ENCODE results near the gene ZIC5.

- TF ChIP-seq ARID3A (IDR thresholded peaks at IDR 0.05; ENCODE audit: borderline replicate concordance, low read depth, low read length) (no peak), POLR2A (conservative IDR thresholded peaks at IDR 0.05) (no peak), ASH1L (IDR thresholded peaks at IDR 0.05; ENCODE audit: borderline replicate concordance, low read depth, partially characterized antibody) (no peak), FOXP4 (CRISPR knock-in tag; IDR thresholded peaks at IDR 0.05; ENCODE audit: borderline replicate concordance) (no peak)
- TF ChIP-seq, protein P1, sequence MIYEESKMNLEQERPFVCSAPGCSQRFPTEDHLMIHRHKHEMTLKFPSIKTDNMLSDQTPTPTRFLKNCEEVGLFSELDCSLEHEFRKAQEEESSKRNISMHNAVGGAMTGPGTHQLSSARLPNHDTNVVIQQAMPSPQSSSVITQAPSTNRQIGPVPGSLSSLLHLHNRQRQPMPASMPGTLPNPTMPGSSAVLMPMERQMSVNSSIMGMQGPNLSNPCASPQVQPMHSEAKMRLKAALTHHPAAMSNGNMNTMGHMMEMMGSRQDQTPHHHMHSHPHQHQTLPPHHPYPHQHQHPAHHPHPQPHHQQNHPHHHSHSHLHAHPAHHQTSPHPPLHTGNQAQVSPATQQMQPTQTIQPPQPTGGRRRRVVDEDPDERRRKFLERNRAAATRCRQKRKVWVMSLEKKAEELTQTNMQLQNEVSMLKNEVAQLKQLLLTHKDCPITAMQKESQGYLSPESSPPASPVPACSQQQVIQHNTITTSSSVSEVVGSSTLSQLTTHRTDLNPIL (CRISPR knock-in tag; IDR thresholded peaks at IDR 0.05): no peak
- TF ChIP-seq, protein P2, sequence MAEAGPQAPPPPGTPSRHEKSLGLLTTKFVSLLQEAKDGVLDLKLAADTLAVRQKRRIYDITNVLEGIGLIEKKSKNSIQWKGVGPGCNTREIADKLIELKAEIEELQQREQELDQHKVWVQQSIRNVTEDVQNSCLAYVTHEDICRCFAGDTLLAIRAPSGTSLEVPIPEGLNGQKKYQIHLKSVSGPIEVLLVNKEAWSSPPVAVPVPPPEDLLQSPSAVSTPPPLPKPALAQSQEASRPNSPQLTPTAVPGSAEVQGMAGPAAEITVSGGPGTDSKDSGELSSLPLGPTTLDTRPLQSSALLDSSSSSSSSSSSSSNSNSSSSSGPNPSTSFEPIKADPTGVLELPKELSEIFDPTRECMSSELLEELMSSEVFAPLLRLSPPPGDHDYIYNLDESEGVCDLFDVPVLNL (CRISPR knock-in tag; IDR thresholded peaks at IDR 0.05; ENCODE audit: low read depth): no peak
Observed at GRCh38 chr13:99991828-99992775, 20.5 kb upstream of the ZIC5 start.

All from K562 (cell line).